ENCODE measurements around the gene PIAS4.

Gene PIAS4

GRCh38 chr19:4053423-4054324 lies 46.1 kb downstream of the PIAS4 start:
- TF ChIP-seq CTCF (conservative IDR thresholded peaks at IDR 0.05; ENCODE audit: low read depth), result no peak
- DNase-seq (ENCODE audit: low spot score), result no peak
- H3K27ac ChIP-seq, result peak overlapping the region; percentile 98
- CTCF ChIA-PET, result no interaction called here
- POLR2A ChIA-PET (ENCODE audit: low non-redundant PET), result no interaction called here

- DNase-seq (ENCODE audit: low spot score), result no peak
- POLR2A ChIA-PET (ENCODE audit: low non-redundant PET), result no interaction called here
- peak overlapping the region; percentile 98 for H3K27ac ChIP-seq
- CTCF ChIA-PET, result no interaction called here
- TF ChIP-seq CTCF (conservative IDR thresholded peaks at IDR 0.05; ENCODE audit: low read depth), result no peak
These were observed 47.1 kb downstream of the PIAS4 start for GRCh38 chr19:4054441-4055208.

- ChIA-PET CTCF (no interaction called here), POLR2A (ENCODE audit: low non-redundant PET) (no interaction called here)
- no peak for DNase-seq (ENCODE audit: low spot score)
- peak overlapping the region; percentile 98 for H3K27ac ChIP-seq
- no peak for TF ChIP-seq CTCF (conservative IDR thresholded peaks at IDR 0.05; ENCODE audit: low read depth)
These were observed 47.6 kb downstream of the PIAS4 start for GRCh38 chr19:4055209-4055552.

- ChIA-PET CTCF (interaction anchor here (0.6 kb wide), 1 partner anchor 51 kb away, joined by 3 read pairs; the partner anchor contains the start of gene PIAS4), POLR2A (ENCODE audit: low non-redundant PET) (interaction anchor here (0.5 to 0.6 kb wide), 3 partner anchors 296 to 619 kb away, joined by 3 to 4 read pairs (median 3); partner anchors contain the start of gene MRPL54)
- peak; percentile 90 for DNase-seq (ENCODE audit: low spot score)
- no peak; the same call in 1 of the 2 replicates for TF ChIP-seq CTCF (conservative IDR thresholded peaks at IDR 0.05; ENCODE audit: low read depth)
- peak overlapping the region; percentile 98 for H3K27ac ChIP-seq
These were observed 50.6 kb downstream of the PIAS4 start for GRCh38 chr19:4057931-4058692.

- TF ChIP-seq CTCF (conservative IDR thresholded peaks at IDR 0.05; ENCODE audit: low read depth), result no peak
- DNase-seq (ENCODE audit: low spot score), result no peak
- POLR2A ChIA-PET (ENCODE audit: low non-redundant PET), result interaction anchor here (0.5 kb wide), 1 partner anchor 620 kb away, joined by 3 read pairs; no protein-coding TSS in a partner anchor
- H3K27ac ChIP-seq, result peak overlapping the region; percentile 98
- CTCF ChIA-PET, result interaction anchor here (0.6 kb wide), 2 partner anchors 52 to 71 kb away, joined by 3 read pairs; partner anchors contain the start of gene PIAS4
These were observed 51.3 kb downstream of the PIAS4 start for GRCh38 chr19:4058693-4059452.
